Type B pancreatic cell (in vitro differentiated cells): ENCODE measurements around the gene SLCO3A1. TPM values are rescaled to one million over a fixed set of nuclear protein-coding genes. Genes with fewer than 3 reads are reported as not detected.

Experiments used
- DNase-seq: peaks from one replicate; pipeline ENCODE4 v3.0.0; 2021; ENCODE audit warnings: mixed read lengths; ENCODE audit not compliant: unreplicated experiment; ENCODE audit errors: extremely low spot score
- H3K27ac Mint-ChIP-seq: 2 replicates; pipeline ENCODE4 v1.8.0; 2021; ENCODE audit warnings: mild to moderate bottlenecking, mixed read lengths
- H3K27me3 Mint-ChIP-seq: 2 replicates; pipeline ENCODE4 v1.8.0; 2021; ENCODE audit warnings: mixed read lengths
- H3K36me3 Mint-ChIP-seq: 2 replicates; pipeline ENCODE4 v1.8.0; 2021; ENCODE audit warnings: mixed read lengths
- H3K4me1 Mint-ChIP-seq: one replicate; pipeline ENCODE4 v1.8.0; 2021; ENCODE audit warnings: mixed read lengths; ENCODE audit not compliant: unreplicated experiment
- H3K4me3 Mint-ChIP-seq: 2 replicates; pipeline ENCODE4 v1.8.0; 2021; ENCODE audit warnings: mild to moderate bottlenecking, mixed read lengths
- H3K9me3 Mint-ChIP-seq: 2 replicates; pipeline ENCODE4 v1.8.0; 2021; ENCODE audit warnings: mixed read lengths
- CTCF ChIP-seq: fragments of 200-600 bp; sonication (generic); conservative IDR thresholded peaks from 2 replicates; pipeline ENCODE4 v1.5.0; 2021; ENCODE audit warnings: antibody characterized with exemption, mild to moderate bottlenecking
- total RNA-seq: library from RNA; stranded (reverse); gene quantifications from 2 replicates; pipeline ENCODE4 v1.2.1, GENCODE V29; 2021; ENCODE audit warnings: low replicate concordance

SLCO3A1 gene
- total RNA-seq, 1 donor from 2014 or later, result 30.9 TPM

- Mint-ChIP-seq H3K27ac (no peak overlapping the region), H3K27me3 (peaks cover 4% of the 10 kb centered on the region), H3K36me3 (no peaks in the 10 kb centered on the region), H3K4me1 (no peaks in the 10 kb centered on the region), H3K4me3 (no peak overlapping the region), H3K9me3 (no peaks in the 10 kb centered on the region)
- no peak for TF ChIP-seq CTCF
- DNase-seq, result no peak
Observed at GRCh38 chr15:91981821-91982800, 128.6 kb downstream of the SLCO3A1 start.

- Mint-ChIP-seq H3K36me3 (no peaks in the 10 kb centered on the region), H3K4me3 (no peak overlapping the region), H3K4me1 (no peaks in the 10 kb centered on the region), H3K27ac (peak overlapping the region; percentile 33), H3K9me3 (no peaks in the 10 kb centered on the region), H3K27me3 (no peaks in the 10 kb centered on the region)
- no peak for DNase-seq
- TF ChIP-seq CTCF, result no peak
Observed at GRCh38 chr15:91983729-91984340, 130.3 kb downstream of the SLCO3A1 start.

- no peak overlapping the region for H3K4me3 Mint-ChIP-seq
- no peaks in the 10 kb centered on the region for H3K4me1 Mint-ChIP-seq
- H3K36me3 Mint-ChIP-seq, result no peaks in the 10 kb centered on the region
- no peak for DNase-seq
- H3K27me3 Mint-ChIP-seq, result no peaks in the 10 kb centered on the region
- H3K27ac Mint-ChIP-seq, result peak overlapping the region; percentile 46
- TF ChIP-seq CTCF, result no peak
- H3K9me3 Mint-ChIP-seq, result no peaks in the 10 kb centered on the region
Observed at GRCh38 chr15:91985297-91985696, 131.8 kb downstream of the SLCO3A1 start.

- no peaks in the 10 kb centered on the region for H3K9me3 Mint-ChIP-seq
- no peak for DNase-seq
- no peak for TF ChIP-seq CTCF
- no peaks in the 10 kb centered on the region for H3K27me3 Mint-ChIP-seq
- no peak overlapping the region for H3K27ac Mint-ChIP-seq
- H3K4me3 Mint-ChIP-seq, result no peak overlapping the region
- H3K36me3 Mint-ChIP-seq, result no peaks in the 10 kb centered on the region
- peaks cover 2% of the 10 kb centered on the region for H3K4me1 Mint-ChIP-seq
Observed at GRCh38 chr15:91988071-91988470, 134.6 kb downstream of the SLCO3A1 start.

- Mint-ChIP-seq H3K27ac (peak overlapping the region; percentile 8), H3K4me3 (no peak overlapping the region), H3K4me1 (peaks cover 3% of the 10 kb centered on the region), H3K9me3 (no peaks in the 10 kb centered on the region), H3K27me3 (no peaks in the 10 kb centered on the region), H3K36me3 (no peaks in the 10 kb centered on the region)
- DNase-seq, result no peak
- no peak for TF ChIP-seq CTCF
Observed at GRCh38 chr15:91988655-91989054, 135.1 kb downstream of the SLCO3A1 start.
